WTC11 (cell line): ENCODE data around the gene CACNA1C. TPM values are rescaled to one million over a fixed set of nuclear protein-coding genes. Genes with fewer than 3 reads are reported as not detected.

Source experiments
- ATAC-seq: fragments of 200-7000 bp; cut with Tn5 transposase; 2 replicates; pipeline ENCODE4 v1.10.0; 2021; ENCODE audit warnings: mild to moderate bottlenecking, moderate library complexity
- CTCF ChIA-PET: fragments of 300-600 bp; sonication (Branson Sonifier 250); formaldehyde crosslinking; loops from one replicate; lab custom pipeline; 2021; ENCODE audit warnings: antibody characterized with exemption; lab: Charles Lee
- POLR2A ChIA-PET: fragments of 350-600 bp; sonication (Branson Sonifier 250); formaldehyde crosslinking; loops from one replicate; lab custom pipeline; 2021; ENCODE audit warnings: antibody characterized with exemption; lab: Charles Lee
- DNase-seq: peaks from one replicate; pipeline ENCODE4 v3.0.0; 2021; ENCODE audit warnings: low spot score
- H3K27ac Mint-ChIP-seq: 2 replicates; pipeline ENCODE4 v1.8.0; 2021; ENCODE audit warnings: mixed read lengths
- H3K27me3 Mint-ChIP-seq: 2 replicates; pipeline ENCODE4 v1.8.0; 2021; ENCODE audit warnings: low read depth, mild to moderate bottlenecking, moderate library complexity, mixed read lengths
- H3K36me3 Mint-ChIP-seq: 2 replicates; pipeline ENCODE4 v1.8.0; 2021; ENCODE audit warnings: mixed read lengths
- H3K4me1 Mint-ChIP-seq: 2 replicates; pipeline ENCODE4 v1.8.0; 2022; ENCODE audit warnings: mixed read lengths
- H3K4me3 Mint-ChIP-seq: 2 replicates; pipeline ENCODE4 v1.8.0; 2021; ENCODE audit warnings: mild to moderate bottlenecking, moderate library complexity, mixed read lengths
- H3K9me3 Mint-ChIP-seq: 2 replicates; pipeline ENCODE4 v1.8.0; 2021; ENCODE audit warnings: mixed read lengths
- AFF4 ChIP-seq: sonication (generic); formaldehyde crosslinking; IDR thresholded peaks from 2 replicates; pipeline ENCODE4 v1.8.1; 2023; ENCODE audit warnings: mild to moderate bottlenecking, missing genetic modification reagents, borderline replicate concordance
- ARID4B ChIP-seq: sonication (generic); formaldehyde crosslinking; IDR thresholded peaks from 2 replicates; pipeline ENCODE4 v1.8.0; 2023; ENCODE audit warnings: missing genetic modification reagents, mild to moderate bottlenecking, borderline replicate concordance
- ATF1 ChIP-seq: sonication (generic); formaldehyde crosslinking; IDR thresholded peaks from 2 replicates; pipeline ENCODE4 v1.8.1; 2023; ENCODE audit warnings: mild to moderate bottlenecking, moderate library complexity, missing genetic modification reagents
- CBFB ChIP-seq: sonication (generic); formaldehyde crosslinking; IDR thresholded peaks from 2 replicates; pipeline ENCODE4 v1.8.1; 2022; ENCODE audit warnings: mild to moderate bottlenecking, low read depth, missing genetic modification reagents
- CREM ChIP-seq: sonication (generic); formaldehyde crosslinking; IDR thresholded peaks from 2 replicates; pipeline ENCODE4 v1.8.1; 2022; ENCODE audit warnings: mild to moderate bottlenecking, missing genetic modification reagents, moderate library complexity
- E2F4 ChIP-seq: sonication (generic); formaldehyde crosslinking; IDR thresholded peaks from 2 replicates; pipeline ENCODE4 v1.8.1; 2022; ENCODE audit warnings: low read depth, mild to moderate bottlenecking, moderate library complexity, missing genetic modification reagents, borderline replicate concordance
- FOXP1 ChIP-seq: sonication (generic); formaldehyde crosslinking; IDR thresholded peaks from 2 replicates; pipeline ENCODE4 v1.8.0; 2022; ENCODE audit warnings: missing genetic modification reagents, mild to moderate bottlenecking, moderate library complexity, borderline replicate concordance
- GRHL2 ChIP-seq: fragments of 250-450 bp; sonication (Bioruptor Pico); IDR thresholded peaks from 2 replicates; pipeline ENCODE4 v1.8.0; 2022; ENCODE audit warnings: mild to moderate bottlenecking, moderate library complexity; ENCODE audit not compliant: insufficient replicate concordance, severe bottlenecking
- GTF2I ChIP-seq: fragments of 250-450 bp; sonication (Bioruptor Pico); conservative IDR thresholded peaks from 2 replicates; pipeline ENCODE4 v1.4.0; 2021; ENCODE audit warnings: mild to moderate bottlenecking
- HMGA2 ChIP-seq: fragments of 250-450 bp; sonication (Bioruptor Pico); IDR thresholded peaks from 2 replicates; pipeline ENCODE4 v1.4.0; 2021; ENCODE audit warnings: mild to moderate bottlenecking, moderate library complexity
- NFATC4 ChIP-seq: fragments of 250-450 bp; sonication (Bioruptor Pico); IDR thresholded peaks from 2 replicates; pipeline ENCODE4 v1.9.0; 2021; ENCODE audit warnings: mild to moderate bottlenecking
- NFE2L1 ChIP-seq: sonication (generic); formaldehyde crosslinking; IDR thresholded peaks from 2 replicates; pipeline ENCODE4 v1.8.1; 2023; ENCODE audit warnings: missing genetic modification reagents
- NR1H2 ChIP-seq: sonication (generic); formaldehyde crosslinking; IDR thresholded peaks from 2 replicates; pipeline ENCODE4 v1.9.0; 2021; ENCODE audit warnings: mild to moderate bottlenecking, moderate library complexity, missing genetic modification reagents
- NR2C2 ChIP-seq: sonication (generic); formaldehyde crosslinking; IDR thresholded peaks from 2 replicates; pipeline ENCODE4 v1.8.0; 2022; ENCODE audit warnings: mild to moderate bottlenecking, missing genetic modification reagents
- RELA ChIP-seq: sonication (generic); formaldehyde crosslinking; IDR thresholded peaks from 2 replicates; pipeline ENCODE4 v1.8.1; 2022; ENCODE audit warnings: missing genetic modification reagents, mild to moderate bottlenecking, borderline replicate concordance
- SP1 ChIP-seq: sonication (generic); formaldehyde crosslinking; conservative IDR thresholded peaks from 2 replicates; pipeline ENCODE4 v1.8.1; 2022; ENCODE audit warnings: missing genetic modification reagents
- USF1 ChIP-seq: sonication (generic); formaldehyde crosslinking; IDR thresholded peaks from 2 replicates; pipeline ENCODE4 v1.8.0; 2022; ENCODE audit warnings: mild to moderate bottlenecking, missing genetic modification reagents
- ZNF138 ChIP-seq: sonication (generic); formaldehyde crosslinking; conservative IDR thresholded peaks from 2 replicates; pipeline ENCODE4 v1.8.1; 2022; ENCODE audit warnings: mild to moderate bottlenecking, moderate library complexity, missing genetic modification reagents
- ZNF263 ChIP-seq: sonication (generic); formaldehyde crosslinking; IDR thresholded peaks from 2 replicates; pipeline ENCODE4 v1.8.1; 2022; ENCODE audit warnings: low read depth, mild to moderate bottlenecking, moderate library complexity, missing genetic modification reagents
- ZNF396 ChIP-seq: fragments of 250-450 bp; sonication (Bioruptor Pico); IDR thresholded peaks from 2 replicates; pipeline ENCODE4 v1.8.0; 2021; ENCODE audit warnings: mild to moderate bottlenecking, moderate library complexity, borderline replicate concordance
- ZNF671 ChIP-seq: fragments of 250-450 bp; sonication (Bioruptor Pico); IDR thresholded peaks from 2 replicates; pipeline ENCODE4 v1.8.0; 2021; ENCODE audit warnings: mild to moderate bottlenecking
- total RNA-seq: library from RNA; stranded (reverse); gene quantifications from 3 replicates; pipeline ENCODE4 v1.2.3, GENCODE V29; 2021

Gene CACNA1C
- total RNA-seq, 1 experiment from 2014 or later: 1.7 TPM

- ChIA-PET POLR2A (no interaction called here), CTCF (no interaction called here)
- Mint-ChIP-seq H3K4me1 (peaks cover 9% of the 10 kb centered on the region; the same call in 1 of the 2 replicates), H3K27ac (no peak overlapping the region), H3K4me3 (no peak overlapping the region), H3K27me3 (no peaks in the 10 kb centered on the region), H3K36me3 (no peaks in the 10 kb centered on the region), H3K9me3 (no peaks in the 10 kb centered on the region)
- no peak for ATAC-seq
- TF ChIP-seq NFE2L1: no peak
- no peak for TF ChIP-seq ZNF263 (CRISPR knock-in tag)
- TF ChIP-seq ZNF671 (CRISPR knock-in tag): no peak
- no peak for TF ChIP-seq AFF4 (CRISPR knock-in tag)
- TF ChIP-seq GTF2I (CRISPR knock-in tag): no peak
- TF ChIP-seq HMGA2 (CRISPR knock-in tag): no peak
- TF ChIP-seq CREM (CRISPR knock-in tag): no peak
- no peak for TF ChIP-seq SP1 (CRISPR knock-in tag)
- no peak for TF ChIP-seq E2F4 (CRISPR knock-in tag)
- TF ChIP-seq ZNF396 (CRISPR knock-in tag): no peak
- TF ChIP-seq ATF1 (CRISPR knock-in tag): no peak
- no peak for TF ChIP-seq FOXP1 (CRISPR knock-in tag)
- TF ChIP-seq GRHL2 (CRISPR knock-in tag): no peak
- no peak for TF ChIP-seq ARID4B (CRISPR knock-in tag)
- no peak for TF ChIP-seq NR2C2
- no peak for TF ChIP-seq CBFB (CRISPR knock-in tag)
- TF ChIP-seq NR1H2 (CRISPR knock-in tag): no peak
- no peak for DNase-seq
These were observed 298.4 kb downstream of the CACNA1C start for GRCh38 chr12:2351161-2351560.

GRCh38 chr12:2352203-2352602 lies 299.4 kb downstream of the CACNA1C start:
- ATAC-seq: no peak
- POLR2A ChIA-PET: no interaction called here
- H3K27me3 Mint-ChIP-seq: no peaks in the 10 kb centered on the region
- CTCF ChIA-PET: no interaction called here
- H3K9me3 Mint-ChIP-seq: no peaks in the 10 kb centered on the region
- H3K4me3 Mint-ChIP-seq: no peak overlapping the region
- no peak overlapping the region for H3K27ac Mint-ChIP-seq
- no peak for DNase-seq
- H3K4me1 Mint-ChIP-seq: peaks cover 9% of the 10 kb centered on the region; the same call in 1 of the 2 replicates
- H3K36me3 Mint-ChIP-seq: no peaks in the 10 kb centered on the region
- TF ChIP-seq NFATC4 (CRISPR knock-in tag) (no peak), RELA (CRISPR knock-in tag) (no peak), NR1H2 (CRISPR knock-in tag) (no peak), AFF4 (CRISPR knock-in tag) (no peak), USF1 (no peak), E2F4 (CRISPR knock-in tag) (no peak), ZNF138 (CRISPR knock-in tag) (no peak)
